K562 (cell line): ENCODE data around the gene AIM2. TPM values are rescaled to one million over a fixed set of nuclear protein-coding genes. Genes with fewer than 3 reads are reported as not detected.

Experiments
- ATAC-seq: fragments of 200-7000 bp; cut with Tn5 transposase; 3 replicates; pipeline ENCODE4 v1.9.1; 2020; ENCODE audit warnings: moderate library complexity
- BruUV-seq: library from RNA; stranded (reverse); fragments of 400-500 nt; replicated peaks from 2 replicates; lab custom pipeline; 2021; lab: Mats Ljungman, UMichigan
- CTCF ChIA-PET: fragments of 300-600 bp; formaldehyde crosslinking; extraction: SDS; loops from one replicate; lab custom pipeline; 2021; ENCODE audit warnings: low intra/inter-chr PET ratio; lab: Yijun Ruan, JAX
- POLR2A ChIA-PET: fragments of 300-600, 350-650 bp; sonication (Branson Sonifier 250); formaldehyde crosslinking; extraction: SDS; loops from one replicate; lab custom pipeline; 2021; ENCODE audit warnings: antibody characterized with exemption, inconsistent platforms; lab: Yijun Ruan, JAX
- DNase-seq, 4 experiments: peaks; one replicate each; pipeline versions ENCODE4 v3.0.0 to v3.0.0-alpha.2; 2011 to 2018; ENCODE audit warnings: low spot score in 3 of 4, mixed read lengths in 3 of 4; ENCODE audit errors: extremely low read depth in 1 of 4
- FAIRE-seq: peaks from 2 replicates; lab custom pipeline; 2011; peaks lifted over from hg19 to GRCh38; lab: Jason Lieb, UNC
- H2AFZ ChIP-seq: 2 replicates; pipeline ENCODE4 v1.6.0; 2011; ENCODE audit warnings: low read depth, low read length, control low read depth, inconsistent platforms
- H3K27ac ChIP-seq: fragments of 200-600 bp; 3 replicates; pipeline ENCODE4 v1.8.0; 2011; ENCODE audit warnings: low read depth, mild to moderate bottlenecking, control low read depth, inconsistent platforms, low read length, moderate library complexity, mixed read lengths; ENCODE audit errors: extremely low read depth
- H3K27me3 ChIP-seq, 2 experiments: fragments of 300-600 bp in 1 of 2; 2 replicates in 1 of 2; 3 replicates in 1 of 2; pipeline versions ENCODE4 v1.6.0 to v1.8.0; 2011; ENCODE audit warnings: inconsistent platforms in 2 of 2, low read length in 2 of 2, mild to moderate bottlenecking in 1 of 2, mixed read lengths in 1 of 2, moderate library complexity in 1 of 2; ENCODE audit not compliant: control insufficient read depth in 2 of 2, insufficient read depth in 2 of 2
- H3K36me3 ChIP-seq: fragments of 300-600 bp; 3 replicates; pipeline ENCODE4 v1.8.0; 2011; ENCODE audit warnings: mild to moderate bottlenecking, low read length, inconsistent platforms; ENCODE audit not compliant: control insufficient read depth, insufficient read depth
- H3K4me1 ChIP-seq, 2 experiments: fragments of 200-600 bp in 1 of 2; replicated peaks in 1 of 2; 2 replicates in 1 of 2; 3 replicates in 1 of 2; pipeline versions ENCODE4 v1.5.1 to v1.8.0; 2011; ENCODE audit warnings: inconsistent platforms in 2 of 2, low read length in 2 of 2, mild to moderate bottlenecking in 1 of 2, mixed read lengths in 1 of 2, moderate library complexity in 1 of 2; ENCODE audit not compliant: control insufficient read depth in 2 of 2, insufficient read depth in 2 of 2
- H3K4me2 ChIP-seq: 2 replicates; pipeline ENCODE4 v1.6.1; 2011; ENCODE audit warnings: low read length, control low read depth, inconsistent platforms, mixed read lengths; ENCODE audit not compliant: insufficient read depth
- H3K4me3 ChIP-seq: fragments of 200-600 bp; sonication (generic), shearing (Covaris generic); 2 replicates; pipeline ENCODE4 v1.5.1; 2016; ENCODE audit warnings: control low read depth, inconsistent platforms
- H3K79me2 ChIP-seq: fragments of 200-600 bp; 3 replicates; pipeline ENCODE4 v1.8.0; 2011; ENCODE audit warnings: low read length, inconsistent platforms; ENCODE audit not compliant: control insufficient read depth, insufficient read depth
- H3K9ac ChIP-seq, 2 experiments: 2 replicates each; pipeline versions ENCODE4 v1.6.0 to v1.6.1; 2011; ENCODE audit warnings: low read depth in 2 of 2, low read length in 2 of 2, control low read depth in 1 of 2, inconsistent platforms in 1 of 2, mild to moderate bottlenecking in 1 of 2, mixed read lengths in 1 of 2; ENCODE audit not compliant: insufficient read depth in 1 of 2
- H3K9me1 ChIP-seq: one replicate; pipeline ENCODE4 v1.6.0; 2011; ENCODE audit warnings: inconsistent platforms, mild to moderate bottlenecking, low read length, moderate library complexity; ENCODE audit not compliant: control insufficient read depth, insufficient read depth
- H3K9me3 ChIP-seq: replicated peaks from 2 replicates; pipeline ENCODE4 v1.5.1; 2011; ENCODE audit warnings: low read depth, low read length, inconsistent platforms; ENCODE audit not compliant: control insufficient read depth, insufficient read depth
- H4K20me1 ChIP-seq: replicated peaks from 2 replicates; pipeline ENCODE4 v1.6.1; 2011; ENCODE audit warnings: low read length, inconsistent platforms, mixed read lengths; ENCODE audit not compliant: control insufficient read depth, insufficient read depth
- CBX5 ChIP-seq: IDR thresholded peaks from 2 replicates; pipeline ENCODE4 v1.6.1; 2014; ENCODE audit warnings: low read depth, borderline replicate concordance
- CHD2 ChIP-seq: IDR thresholded peaks from 2 replicates; pipeline ENCODE4 v1.6.1; 2011; ENCODE audit warnings: low read depth, low read length
- CREB1 ChIP-seq, 2 experiments: sonication (generic) in 1 of 2; formaldehyde crosslinking in 1 of 2; IDR thresholded peaks; 2 replicates each; pipeline versions ENCODE4 v1.6.1 to v1.8.0; 2012 to 2022; ENCODE audit warnings: inconsistent platforms in 1 of 2, mild to moderate bottlenecking in 1 of 2, missing genetic modification reagents in 1 of 2, moderate library complexity in 1 of 2
- ELK3 ChIP-seq: fragments of 450-650 bp; formaldehyde crosslinking; IDR thresholded peaks from 2 replicates; pipeline ENCODE4 v1.4.0; 2020; ENCODE audit warnings: mild to moderate bottlenecking
- MCM5 ChIP-seq: fragments of 450-650 bp; IDR thresholded peaks from 2 replicates; pipeline ENCODE4 v1.6.1; 2016; ENCODE audit warnings: low read depth
- NELFE ChIP-seq: IDR thresholded peaks from 2 replicates; pipeline ENCODE4 v1.6.1; 2011; ENCODE audit warnings: mild to moderate bottlenecking; ENCODE audit not compliant: insufficient read depth, insufficient read length
- PCBP2 ChIP-seq: fragments of 200-400 bp; formaldehyde crosslinking; IDR thresholded peaks from 2 replicates; pipeline ENCODE4 v1.6.1; 2018; ENCODE audit warnings: low read length, low read depth, mild to moderate bottlenecking, moderate library complexity; ENCODE audit not compliant: poor library complexity, severe bottlenecking
- RAD21 ChIP-seq, 2 experiments: fragments of 250-450 bp in 1 of 2; fragments of 450-650 bp in 1 of 2; sonication (Bioruptor Pico) in 1 of 2; formaldehyde crosslinking in 1 of 2; IDR thresholded peaks in 1 of 2; conservative IDR thresholded peaks in 1 of 2; 2 replicates each; pipeline versions ENCODE4 v1.4.0 to v1.8.0; 2020 to 2022; ENCODE audit warnings: mild to moderate bottlenecking in 2 of 2, moderate library complexity in 1 of 2
- SRSF1 ChIP-seq: fragments of 200-400 bp; formaldehyde crosslinking; IDR thresholded peaks from 2 replicates; pipeline ENCODE4 v1.6.1; 2017; ENCODE audit warnings: mild to moderate bottlenecking, low read depth, low read length, moderate library complexity
- WHSC1 ChIP-seq: IDR thresholded peaks from one replicate; pipeline ENCODE4 v1.6.1; 2012; ENCODE audit warnings: low read length, control low read depth, inconsistent platforms
- ZHX1 ChIP-seq: fragments of 150-350 bp; conservative IDR thresholded peaks from 2 replicates; pipeline ENCODE4 v1.6.1; 2014; ENCODE audit warnings: low read length
- ZNF134 ChIP-seq: fragments of 250-450 bp; sonication (Bioruptor Pico); conservative IDR thresholded peaks from 2 replicates; pipeline ENCODE4 v1.4.0; 2020
- ZNF239 ChIP-seq: fragments of 250-450 bp; sonication (Bioruptor Pico); IDR thresholded peaks from 2 replicates; pipeline ENCODE4 v1.4.0; 2020; ENCODE audit warnings: mild to moderate bottlenecking
- ZNF24 ChIP-seq: fragments of 450-650 bp; IDR thresholded peaks from 2 replicates; pipeline ENCODE4 v1.6.1; 2016
- ZNF324 ChIP-seq: fragments of 250-450 bp; sonication (Bioruptor Pico); IDR thresholded peaks from 2 replicates; pipeline ENCODE4 v1.4.0; 2020; ENCODE audit warnings: mild to moderate bottlenecking
- WGBS: fragments of 100-300 bp; shearing (Covaris generic); methylation state at CpG from one replicate; pipeline ENCODE4 v1.1.6; 2016; ENCODE audit warnings: low coverage, mixed read lengths; ENCODE audit not compliant: insufficient coverage; ENCODE audit errors: missing lambda C conversion rate; 5-methylcytosine and 5-hydroxymethylcytosine counted together
- in situ Hi-C: fragments of 300-500 bp; cut with MboI; formaldehyde crosslinking; loops from 4 replicates; pipeline ENCODE4 v1.15.0; 2018; ENCODE audit warnings: inconsistent platforms, mixed read lengths
- intact Hi-C: fragments of 100-400 bp; cut with micrococcal nuclease; formaldehyde crosslinking; loops from 2 replicates; pipeline ENCODE4 v1.14.2; 2022
- polyA plus RNA-seq, 8 experiments: library from polyadenylated mRNA; depleted of rRNA in 4 of 8; stranded (reverse) in 5 of 8; unstranded in 3 of 8; fragments of >200 nt; fragmentation: Nextera tagmentation in 2 of 8; fragmentation: Illumina TruSeq in 1 of 8; extraction: Ambion mirVana in 2 of 8; extraction: Trizol in 1 of 8; gene quantifications; 2 replicates each; pipeline versions ENCODE4 v1.2.1 to v1.2.3, GENCODE V29; 2011 to 2014; ENCODE audit warnings: inconsistent platforms in 1 of 8, missing spikeins in 1 of 8
- total RNA-seq, 7 experiments: library from RNA; depleted of rRNA in 6 of 7; stranded (reverse); fragments of >200 nt in 6 of 7; fragmentation: Illumina TruSeq in 2 of 7; extraction: Trizol in 2 of 7; gene quantifications; 2 replicates each; pipeline versions ENCODE4 v1.2.1 to v1.2.3, GENCODE V29; 2011 to 2021; ENCODE audit warnings: low replicate concordance in 1 of 7

The AIM2 gene
- total and polyA plus RNA-seq, 9 of the 15 experiments (the other 6 are each of a cell fraction or from before 2014, with no cell fraction given) = 0.10 to 0.95 (median 0.22) TPM

- in situ Hi-C loops = no loop called here
- no peak overlapping the region for H2AFZ ChIP-seq
- H3K9me1 ChIP-seq = no peaks in the 10 kb centered on the region
- no peaks in the 10 kb centered on the region for H3K9me3 ChIP-seq
- ATAC-seq (no peak), DNase-seq (no peak), FAIRE-seq (no peak)
- POLR2A ChIA-PET = no interaction called here
- intact Hi-C loops = no loop called here
- H3K4me2 ChIP-seq = no peak overlapping the region
- H3K27ac ChIP-seq = no peak overlapping the region
- no TSS peak for BruUV-seq
- no peaks in the 10 kb centered on the region for H3K27me3 ChIP-seq
- H4K20me1 ChIP-seq = no peaks in the 10 kb centered on the region
- H3K9ac ChIP-seq = no peak overlapping the region
- no peak overlapping the region for H3K4me3 ChIP-seq
- WGBS = 34% methylated on average over 5 of the region's 5 CpGs
- TF ChIP-seq NELFE = no peak
- no peak for TF ChIP-seq ZNF134 (CRISPR knock-in tag)
- no peak for TF ChIP-seq RAD21 (CRISPR knock-in tag; conservative IDR thresholded peaks at IDR 0.05 in 1 of 2, IDR thresholded peaks at IDR 0.05 in 1 of 2)
- no peak for TF ChIP-seq SRSF1
- no peak for TF ChIP-seq ELK3 (CRISPR knock-in tag)
- TF ChIP-seq CBX5 = no peak
- TF ChIP-seq ZNF324 = no peak
- TF ChIP-seq CREB1 (IDR thresholded peaks at IDR 0.05) = no peak
- no peak for TF ChIP-seq CREB1 (CRISPR knock-in tag; IDR thresholded peaks at IDR 0.05)
- no peak for TF ChIP-seq PCBP2
- no peak for TF ChIP-seq CHD2
- TF ChIP-seq ZNF24 = no peak
- no peak for TF ChIP-seq WHSC1
- no peak for TF ChIP-seq MCM5
- TF ChIP-seq ZHX1 = no peak
- TF ChIP-seq ZNF239 = no peak
- CTCF ChIA-PET = interaction anchor here (0.7 kb wide), 1 partner anchor 1121 kb away, joined by 4 read pairs; no protein-coding TSS in a partner anchor
- H3K79me2 ChIP-seq = no peaks in the 10 kb centered on the region
- H3K36me3 ChIP-seq = no peaks in the 10 kb centered on the region
- H3K4me1 ChIP-seq = no peaks in the 10 kb centered on the region
Measured at GRCh38 chr1:159055181-159055641, 21.4 kb downstream of the AIM2 start.
